Activated CD8-positive, alpha-beta memory T cell treated with anti-CD3 and anti-CD28 coated beads, Interleukin-2, amount 50 U/mL, for 4 hours (primary cell): ENCODE data around the gene HMCN2.
"Not testable (repeated sequence)": the region's sequence is repeated elsewhere in the genome, so short reads cannot be mapped to it uniquely, and the experiment has no call there.

Experiments used
- DNase-seq: peaks from one replicate; pipeline ENCODE4 v3.0.0-alpha.2; 2020

HMCN2 gene

GRCh38 chr9:130333712-130334062 lies 68.1 kb downstream of the HMCN2 start:
- DNase-seq = no peak

DNA sequence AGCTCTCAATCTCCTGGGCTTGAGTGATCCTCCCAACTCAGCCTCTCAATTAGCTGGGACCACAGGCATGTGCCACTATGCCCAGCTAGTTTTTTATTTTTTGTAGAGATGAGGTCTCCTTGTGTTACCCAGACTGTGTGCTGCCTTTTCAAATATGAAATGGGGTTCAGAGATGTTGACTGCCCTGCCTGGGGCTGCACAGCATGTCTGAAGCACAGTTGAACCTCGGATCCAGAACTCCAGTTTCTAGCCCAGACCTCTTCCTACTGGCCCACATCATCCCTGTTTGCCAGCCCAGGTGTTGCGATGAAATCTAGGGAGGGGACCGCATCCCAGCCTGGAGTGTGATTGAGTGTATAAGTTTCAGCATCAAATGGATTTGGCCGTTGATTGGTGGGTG lies 69.4 kb downstream of the HMCN2 start:
- DNase-seq = no peak

DNA sequence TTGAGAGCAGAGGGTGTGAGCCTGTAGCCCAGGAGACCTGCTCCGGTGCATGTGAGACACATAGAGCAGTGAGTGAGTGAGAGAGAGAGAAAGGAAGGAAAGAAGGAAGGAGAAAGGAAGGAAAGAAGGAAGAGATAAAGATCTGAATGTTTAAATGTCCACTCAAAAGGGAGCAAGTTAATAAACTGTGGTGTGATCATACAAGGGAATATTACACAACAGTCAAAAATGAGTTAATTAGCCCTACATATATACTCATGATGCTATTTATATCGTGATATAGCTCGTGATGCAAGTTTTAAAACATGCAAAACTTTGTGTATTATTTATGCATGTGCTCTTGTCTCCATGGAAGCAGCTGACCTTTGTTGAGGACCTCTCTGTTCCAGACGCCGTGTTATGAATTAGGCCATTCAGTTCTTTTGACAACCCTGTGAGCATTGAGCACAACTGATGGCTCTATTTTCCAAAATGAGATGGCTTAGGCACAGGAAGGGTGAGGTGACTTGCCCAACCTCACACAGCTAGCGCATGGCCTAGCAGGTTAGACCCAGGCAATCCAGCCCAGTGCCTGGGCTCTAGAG lies 70.6 kb downstream of the HMCN2 start:
- no peak for DNase-seq

GRCh38 chr9:130336885-130337284 lies 71.3 kb downstream of the HMCN2 start:
- no peak for DNase-seq

DNA sequence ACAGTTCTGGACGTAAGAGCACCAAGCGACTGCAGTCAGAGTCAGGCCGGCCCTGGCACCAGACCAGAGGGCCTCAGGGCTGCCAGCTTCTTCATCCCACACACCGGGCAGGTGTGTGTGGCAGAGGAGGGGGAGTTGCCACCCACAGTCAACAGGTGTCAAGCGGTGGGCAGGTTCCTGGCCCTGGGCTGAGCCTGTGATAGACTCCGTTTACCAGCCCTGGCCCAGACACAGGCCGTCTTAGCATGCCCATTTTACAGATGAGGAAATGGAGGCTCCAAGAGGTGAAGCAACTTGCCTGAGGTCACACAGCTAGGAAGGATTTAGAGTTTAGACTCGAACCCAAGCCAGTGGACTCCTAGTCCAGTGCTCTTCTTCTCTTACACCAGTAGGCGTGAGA lies 71.8 kb downstream of the HMCN2 start:
- DNase-seq = no peak

- no peak for DNase-seq
Observed at GRCh38 chr9:130337784-130338380, 72.3 kb downstream of the HMCN2 start.

- DNase-seq = not testable (repeated sequence)
Observed at GRCh38 chr9:130338891-130339290, 73.3 kb downstream of the HMCN2 start.

- no peak for DNase-seq
Observed at GRCh38 chr9:130339306-130339705, 73.7 kb downstream of the HMCN2 start.

DNA sequence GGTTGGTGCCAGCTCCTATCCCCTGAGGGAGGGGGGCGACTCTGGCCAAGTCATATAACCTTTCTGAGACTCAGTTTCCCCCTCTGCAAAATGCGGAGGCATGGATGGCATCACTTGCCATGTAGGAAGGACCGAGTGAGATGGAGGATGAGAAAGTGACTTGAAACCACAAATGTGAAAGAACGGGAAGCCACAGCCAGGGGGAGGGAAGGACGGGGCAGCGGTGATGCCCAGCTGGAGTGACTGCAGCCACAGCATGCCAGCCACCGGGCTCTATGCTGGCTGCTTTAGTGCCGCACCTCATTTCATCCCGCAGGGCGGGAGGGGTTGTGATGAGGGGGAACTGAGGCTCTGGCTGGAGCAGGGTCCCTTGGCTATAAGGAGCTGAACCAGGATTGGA lies 74.5 kb downstream of the HMCN2 start:
- no peak for DNase-seq

DNA sequence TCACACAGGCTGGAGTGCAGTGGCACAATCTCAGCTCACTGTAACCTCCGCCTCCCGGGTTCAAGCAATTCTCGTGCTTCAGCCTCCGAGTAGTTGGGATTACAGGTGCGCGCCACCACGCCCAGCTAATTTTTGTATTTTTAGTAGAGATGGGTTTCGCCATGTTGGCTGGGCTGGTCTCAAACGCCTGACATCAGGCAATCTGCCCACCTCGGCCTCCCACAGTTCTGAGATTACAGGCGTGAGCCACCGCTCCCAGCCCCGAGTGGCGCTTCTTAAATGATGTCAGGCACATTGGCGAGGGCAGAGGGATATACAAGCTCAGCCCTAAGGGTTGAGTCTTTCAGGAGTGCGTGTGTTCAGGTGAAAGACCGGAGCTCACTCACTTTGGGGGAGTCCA lies 75.0 kb downstream of the HMCN2 start:
- DNase-seq = not testable (repeated sequence)

GRCh38 chr9:130341128-130341527 lies 75.6 kb downstream of the HMCN2 start:
- no peak for DNase-seq

DNA sequence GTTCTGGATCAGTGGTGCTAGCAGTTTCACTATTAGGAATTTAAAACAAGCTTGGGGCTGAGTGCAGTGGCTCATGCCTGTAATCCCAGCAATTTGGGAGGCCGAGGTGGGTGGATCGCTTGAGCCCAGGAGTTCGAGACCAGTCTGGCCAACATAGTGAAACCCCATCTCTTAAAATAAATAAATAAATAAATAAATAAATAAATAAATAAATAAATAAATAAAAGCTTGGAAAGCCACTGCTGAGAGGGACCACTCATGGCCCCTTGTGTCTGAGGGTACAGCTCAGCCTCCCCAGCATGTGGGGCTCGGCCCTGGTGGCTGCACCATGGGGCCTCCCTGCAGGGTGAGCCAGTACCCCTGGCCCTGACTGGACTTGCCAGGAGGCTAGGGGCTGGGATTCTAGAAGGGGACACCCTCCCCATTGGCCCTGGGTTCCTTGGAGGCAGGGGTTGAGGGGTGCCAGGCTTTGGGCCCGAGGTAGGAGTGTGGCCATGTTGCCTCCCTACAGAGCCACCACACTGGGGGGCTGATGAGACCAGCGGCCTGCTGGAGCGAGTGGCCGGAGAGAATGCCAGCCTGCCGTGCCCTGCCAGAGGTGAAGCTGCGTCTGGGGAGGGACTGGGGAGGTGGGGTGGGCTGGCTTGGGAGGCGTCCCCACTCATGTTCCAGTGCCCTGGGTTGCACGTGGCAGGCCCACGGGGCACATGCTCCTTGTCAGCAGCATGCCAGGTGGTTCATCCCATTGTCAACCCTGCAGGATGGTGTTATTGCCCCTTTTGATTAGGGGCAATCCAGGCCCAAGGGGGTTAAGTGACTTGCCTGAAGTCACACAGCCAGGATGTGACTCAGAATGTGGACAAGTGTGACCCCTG lies 76.5 kb downstream of the HMCN2 start:
- DNase-seq = no peak

GRCh38 chr9:130342714-130343085 lies 77.1 kb downstream of the HMCN2 start:
- DNase-seq = no peak

- peak; percentile 28 for DNase-seq
Observed at GRCh38 chr9:130343445-130343918, 77.9 kb downstream of the HMCN2 start.

DNA sequence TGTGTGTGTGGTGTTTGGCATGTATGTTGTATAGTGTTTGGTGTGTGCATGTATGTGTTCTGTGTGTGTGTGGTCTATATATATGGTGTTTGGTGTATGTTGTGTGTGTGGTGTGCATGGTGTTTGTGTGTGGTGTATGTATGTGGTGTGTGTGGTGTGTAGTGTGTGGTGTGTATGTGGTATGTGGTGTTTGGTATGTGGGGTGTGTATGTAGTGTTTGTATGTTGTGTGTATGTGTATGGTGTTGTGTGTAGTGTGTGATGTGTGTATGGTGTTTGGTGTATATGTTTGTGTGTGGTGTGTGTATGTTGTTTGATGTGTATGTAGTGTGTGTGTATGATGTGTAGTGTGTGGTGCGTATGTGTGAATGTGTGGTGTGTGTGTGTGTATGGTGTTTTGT lies 78.8 kb downstream of the HMCN2 start:
- DNase-seq = no peak

GRCh38 chr9:130345009-130345896 lies 79.7 kb downstream of the HMCN2 start:
- no peak for DNase-seq

GRCh38 chr9:130345897-130346385 lies 80.4 kb downstream of the HMCN2 start:
- DNase-seq = no peak

DNA sequence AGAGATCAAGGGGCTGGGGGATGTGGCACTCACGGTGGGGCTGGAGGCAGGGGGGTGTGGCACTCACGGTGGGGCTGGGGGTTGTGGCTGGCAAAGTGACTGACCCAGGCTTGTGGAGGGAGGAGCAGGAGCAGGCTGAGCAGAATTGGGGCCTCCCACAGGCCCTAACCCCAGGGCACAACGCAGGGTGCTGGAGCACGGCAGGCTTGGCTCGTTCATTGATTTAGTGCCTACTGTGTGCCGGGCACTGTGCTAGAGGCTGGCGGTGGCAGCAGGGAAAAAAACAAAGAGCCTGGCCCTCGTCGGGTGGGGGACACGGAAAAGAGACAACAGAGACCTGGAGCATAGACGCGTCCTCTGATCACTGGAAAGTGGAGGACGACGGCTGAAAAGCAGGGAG lies 80.9 kb downstream of the HMCN2 start:
- DNase-seq = no peak

DNA sequence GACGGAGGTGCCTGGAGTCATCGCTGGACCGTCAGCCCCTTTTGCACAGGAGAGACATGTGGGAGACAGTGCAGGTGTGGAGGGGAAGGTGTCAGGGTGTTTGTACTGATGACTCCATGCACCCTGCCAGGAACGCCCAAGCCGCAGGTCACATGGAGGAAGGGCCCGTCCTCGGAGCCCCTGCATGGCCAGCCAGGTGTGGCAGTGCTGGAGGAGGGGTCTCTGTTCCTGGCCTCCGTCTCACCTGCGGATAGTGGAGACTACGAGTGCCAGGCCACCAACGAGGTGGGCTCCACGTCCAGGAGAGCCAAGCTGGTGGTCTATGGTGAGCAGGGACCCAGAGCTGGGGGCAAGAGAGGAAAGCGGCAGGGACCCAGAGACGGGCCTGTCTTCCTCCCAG lies 81.5 kb downstream of the HMCN2 start:
- DNase-seq = no peak

GRCh38 chr9:130347931-130348330 lies 82.4 kb downstream of the HMCN2 start:
- no peak for DNase-seq

DNA sequence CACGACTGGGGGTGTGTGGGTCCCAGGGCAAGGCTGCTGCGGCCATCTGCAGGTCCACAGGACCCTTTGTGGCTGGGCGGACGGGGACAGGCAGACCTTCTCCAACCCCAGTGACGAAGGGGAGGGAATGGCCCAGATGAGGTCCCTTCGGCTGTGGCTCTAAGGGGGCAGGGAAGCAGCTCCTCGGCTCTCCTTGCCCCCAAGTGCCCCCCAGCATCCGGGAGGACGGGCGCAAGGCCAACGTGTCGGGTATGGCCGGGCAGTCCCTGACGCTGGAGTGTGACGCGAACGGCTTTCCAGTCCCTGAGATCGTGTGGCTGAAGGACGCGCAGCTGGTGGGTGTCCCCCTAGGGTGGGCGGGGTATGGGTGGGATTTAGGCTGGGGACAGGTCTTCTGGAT lies 82.8 kb downstream of the HMCN2 start:
- no peak for DNase-seq

- no peak for DNase-seq
Observed at GRCh38 chr9:130348881-130349280, 83.3 kb downstream of the HMCN2 start.

GRCh38 chr9:130349398-130349797 lies 83.8 kb downstream of the HMCN2 start:
- no peak for DNase-seq
